Right lobe of liver (tissue), 4 donors: ENCODE measurements around the gene RTP2.

ENCODE experiments used
- CTCF ChIP-seq, 4 donors: fragments of 200-600 bp in 3 of 4; fragments of 450-650 bp in 1 of 4; IDR thresholded peaks; one replicate each; pipeline versions ENCODE4 v1.5.1 to v1.8.0; 2016 to 2022; ENCODE audit warnings: antibody characterized with exemption in 4 of 4, mild to moderate bottlenecking in 2 of 4
- POLR2A ChIP-seq: fragments of 450-650 bp; IDR thresholded peaks from one replicate; pipeline ENCODE4 v1.6.1; 2017; ENCODE audit warnings: antibody characterized with exemption, mild to moderate bottlenecking
- donor health status: DM: no; HTN: no; CAD: no.
- donor health status: DM: no; HTN: no; CAD: no.
- donor health status: DM: no; HTN: yes; CAD: no.

GRCh38 chr3:187700249-187700648 lies 2.1 kb downstream of the RTP2 start:
- TF ChIP-seq POLR2A (no peak), CTCF (IDR thresholded peaks at IDR 0.05) (no peak)
